Inflammatory macrophage treated with lipopolysaccharide for 1 hour (primary cell): ENCODE measurements around the gene MBNL2.

ENCODE experiments used
- DNase-seq, 2 donors: peaks; one replicate each; pipeline ENCODE4 v3.0.0-alpha.2; 2020 to 2022

MBNL2 gene

DNA sequence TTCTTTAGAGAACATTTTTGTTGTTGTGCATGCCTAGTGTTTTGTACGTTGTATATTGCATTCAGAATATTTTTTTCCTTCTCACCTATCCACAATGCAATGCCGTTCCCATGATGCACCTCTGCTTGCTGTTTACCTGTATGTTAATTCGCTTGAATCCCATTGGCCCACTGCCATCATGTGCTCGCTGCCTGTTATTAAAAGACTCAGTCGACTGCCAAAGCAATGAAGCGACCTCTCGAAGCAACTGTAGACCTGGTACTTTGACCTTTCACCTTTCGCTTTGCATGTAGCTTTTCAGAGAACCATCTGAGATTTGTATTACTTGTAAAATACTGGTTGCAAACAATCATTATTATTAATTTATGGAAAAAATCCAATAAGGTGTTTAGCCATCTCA lies 134.5 kb downstream of the MBNL2 start:
- DNase-seq, result no peak

DNA sequence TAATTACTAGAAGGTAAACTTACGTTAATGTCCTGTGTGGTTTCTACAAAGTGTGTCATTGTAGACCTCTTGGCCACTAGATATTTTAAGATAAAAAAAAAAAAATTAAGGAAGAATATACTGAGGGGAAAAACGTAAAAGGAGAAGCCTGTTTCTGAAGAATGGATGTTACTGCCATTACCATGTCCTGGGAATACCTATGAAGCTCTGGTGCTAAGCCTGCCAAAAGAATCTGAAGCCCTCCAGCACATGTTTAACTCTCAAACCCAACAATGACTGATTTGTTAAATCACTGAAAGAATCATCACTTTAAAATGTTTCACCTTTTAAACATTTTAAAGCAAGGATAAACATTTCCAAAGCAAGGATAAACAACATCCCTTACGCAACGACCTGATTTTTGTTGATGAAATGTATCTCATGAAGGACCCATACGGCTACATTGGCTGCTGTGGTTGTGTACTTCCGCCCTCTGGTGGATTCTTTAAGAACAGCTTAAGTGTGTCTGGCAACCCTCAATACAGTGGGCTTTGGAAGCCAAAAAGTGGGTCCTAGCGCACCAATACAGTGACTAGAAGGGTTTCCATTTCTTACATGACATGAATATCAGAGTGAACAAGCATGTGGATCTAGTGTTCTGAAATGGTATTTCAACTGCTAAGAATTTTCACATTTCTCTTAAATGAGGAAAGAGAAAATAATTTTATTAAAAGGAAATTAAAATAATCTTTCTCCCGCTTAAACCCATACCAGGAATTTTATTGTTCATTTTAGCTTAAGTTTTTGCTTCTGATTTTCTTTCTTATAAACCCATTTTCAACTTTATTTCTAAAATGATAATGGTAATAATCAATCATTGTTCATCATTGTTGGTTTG lies 137.3 kb downstream of the MBNL2 start:
- DNase-seq, result peak; percentile 59 to 81

DNA sequence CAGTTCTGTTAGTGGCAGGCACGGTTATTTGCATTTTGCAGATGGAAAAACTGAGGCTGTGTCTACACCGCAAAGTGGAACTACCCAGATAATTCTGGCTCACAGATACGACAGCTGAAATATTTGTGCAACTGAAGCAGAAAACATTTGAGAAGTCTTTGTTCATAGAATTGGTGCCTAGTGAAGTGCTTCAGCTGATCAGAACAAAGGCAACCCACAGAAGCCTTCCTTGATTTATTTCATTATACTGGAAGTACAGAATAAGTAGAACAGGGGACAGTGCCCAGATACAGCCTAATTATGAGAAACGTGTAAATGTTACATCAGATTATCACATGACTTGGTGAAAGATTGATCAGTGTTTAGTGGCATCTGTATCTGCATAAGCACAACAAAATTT lies 138.5 kb downstream of the MBNL2 start:
- DNase-seq, result no peak

DNA sequence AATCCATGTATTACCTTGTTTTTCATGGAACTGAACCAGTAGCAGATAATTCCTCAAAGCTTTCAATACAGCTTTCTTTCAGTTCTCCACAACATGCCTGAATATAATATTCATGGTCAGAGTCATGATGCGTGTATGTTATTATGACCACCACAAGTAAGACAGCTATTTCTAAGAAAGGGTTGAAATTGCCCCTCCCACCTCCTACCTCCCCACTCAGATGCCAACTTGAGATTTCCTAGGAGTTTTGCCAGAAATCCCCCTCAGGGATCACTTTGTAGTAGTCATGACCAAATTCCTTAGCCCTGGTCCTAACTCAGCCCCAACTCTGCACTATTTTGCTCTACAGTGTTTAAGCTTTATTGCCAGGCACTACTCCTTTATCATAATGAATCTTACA lies 141.9 kb downstream of the MBNL2 start:
- peak in 1 of 2 donors; percentile 29 for DNase-seq

DNA sequence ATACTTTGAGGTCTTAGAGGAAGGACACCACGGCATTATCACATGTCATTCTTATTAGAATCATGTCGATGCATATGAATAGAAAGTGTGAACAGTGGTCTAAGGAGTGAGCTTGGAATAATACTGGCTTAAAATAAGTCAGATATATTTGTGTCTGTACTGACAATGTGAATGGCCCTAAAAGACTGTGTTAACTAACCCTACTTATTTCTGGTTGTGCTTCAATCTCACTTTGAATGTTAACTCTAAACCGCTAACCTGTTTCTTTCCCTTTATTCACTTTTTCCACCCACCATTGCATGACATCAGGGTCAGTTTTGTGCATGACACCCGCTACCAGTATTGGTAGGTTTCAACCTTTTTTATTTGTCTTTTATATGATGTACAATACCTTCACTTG lies 142.7 kb downstream of the MBNL2 start:
- DNase-seq, result no peak

DNA sequence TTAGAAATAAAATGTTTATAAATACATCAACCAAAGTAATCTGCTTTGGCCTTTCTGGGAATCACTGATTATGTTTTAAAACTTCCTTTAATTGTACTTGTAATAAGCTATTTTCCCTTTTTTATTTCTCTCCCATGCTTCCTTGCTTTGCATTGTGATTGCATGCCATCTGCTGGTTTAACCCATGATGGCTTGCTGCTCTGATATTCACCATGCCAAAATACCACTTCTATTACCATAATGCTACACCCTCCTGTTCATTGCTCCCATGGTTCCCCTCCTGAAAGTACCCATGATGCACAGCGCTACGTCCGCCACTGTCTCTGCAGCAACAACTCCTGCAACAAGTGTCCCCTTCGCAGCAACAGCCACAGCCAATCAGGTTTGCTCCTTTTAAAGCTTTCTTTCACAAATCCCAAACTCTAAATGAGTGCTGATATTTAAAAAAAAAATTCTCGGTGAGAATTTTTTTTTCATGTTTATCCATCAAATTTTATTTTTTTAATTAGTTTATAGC lies 144.1 kb downstream of the MBNL2 start:
- no peak for DNase-seq

DNA sequence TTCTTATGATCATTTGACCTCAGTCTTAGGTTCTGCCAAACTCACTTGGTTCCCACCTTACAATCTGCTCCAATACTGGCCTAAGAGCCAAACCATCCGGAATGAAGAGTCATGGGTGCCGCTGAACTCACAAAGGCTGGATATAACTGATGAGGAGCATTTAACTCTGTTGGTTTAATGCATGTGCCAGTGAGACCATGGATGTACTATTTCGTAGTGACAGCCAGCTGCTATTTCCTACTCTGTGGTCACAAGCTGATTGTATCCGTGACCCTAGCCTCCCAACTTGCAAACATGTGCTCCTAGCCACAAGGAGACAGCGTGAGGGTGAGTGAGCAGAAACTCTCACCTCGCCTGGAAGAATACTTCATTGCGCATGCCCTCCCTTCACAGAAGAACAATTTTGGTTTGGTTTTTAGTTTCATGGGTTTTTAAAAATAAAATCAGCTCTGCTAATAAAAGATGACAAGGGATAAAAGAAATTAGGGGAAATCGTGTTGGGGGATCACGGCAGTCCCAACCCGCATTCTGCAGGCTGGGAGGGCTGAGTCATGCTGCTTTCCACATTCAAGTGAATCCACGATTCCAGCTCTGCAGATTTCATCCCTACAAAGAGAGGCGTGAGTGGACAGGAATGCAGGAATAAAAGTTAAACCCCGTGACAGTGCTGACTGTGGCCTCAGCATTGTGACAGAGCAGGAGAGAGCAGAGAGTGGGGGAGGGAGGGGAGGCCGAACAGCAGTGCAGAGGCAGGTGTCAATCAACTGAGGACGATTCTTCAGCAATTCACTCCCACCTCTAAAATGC lies 145.1 kb downstream of the MBNL2 start:
- DNase-seq, result peak; percentile 33 to 73

DNA sequence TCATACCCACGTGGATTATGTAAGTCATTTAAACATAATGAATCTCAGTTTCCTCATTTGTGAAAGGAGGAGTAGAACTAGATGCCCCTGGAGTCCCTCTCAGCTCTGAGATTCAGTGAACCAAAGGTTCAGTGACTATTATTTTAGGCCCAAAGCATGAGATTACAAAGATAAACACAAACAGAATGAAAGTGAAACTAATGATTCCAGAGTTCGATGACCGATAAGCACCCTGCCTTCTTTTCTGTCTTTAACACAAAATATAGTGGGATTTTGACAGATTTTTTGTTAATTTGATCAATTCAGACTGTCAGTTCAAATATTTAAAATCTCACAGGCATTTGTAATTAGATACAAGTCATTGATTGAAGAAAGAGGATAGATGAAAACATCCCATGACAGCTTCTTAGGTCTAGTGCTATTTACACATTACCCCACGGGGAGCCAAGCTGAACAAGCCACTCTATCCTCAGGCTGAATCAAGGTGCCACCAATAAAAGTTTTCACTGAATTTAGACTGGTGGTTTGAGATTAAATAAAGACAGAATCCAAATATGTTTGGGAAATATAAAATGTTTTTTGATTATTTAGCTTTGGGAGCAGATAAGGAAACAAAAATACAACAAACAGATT lies 147.2 kb downstream of the MBNL2 start:
- peak; percentile 24 to 28 for DNase-seq

DNA sequence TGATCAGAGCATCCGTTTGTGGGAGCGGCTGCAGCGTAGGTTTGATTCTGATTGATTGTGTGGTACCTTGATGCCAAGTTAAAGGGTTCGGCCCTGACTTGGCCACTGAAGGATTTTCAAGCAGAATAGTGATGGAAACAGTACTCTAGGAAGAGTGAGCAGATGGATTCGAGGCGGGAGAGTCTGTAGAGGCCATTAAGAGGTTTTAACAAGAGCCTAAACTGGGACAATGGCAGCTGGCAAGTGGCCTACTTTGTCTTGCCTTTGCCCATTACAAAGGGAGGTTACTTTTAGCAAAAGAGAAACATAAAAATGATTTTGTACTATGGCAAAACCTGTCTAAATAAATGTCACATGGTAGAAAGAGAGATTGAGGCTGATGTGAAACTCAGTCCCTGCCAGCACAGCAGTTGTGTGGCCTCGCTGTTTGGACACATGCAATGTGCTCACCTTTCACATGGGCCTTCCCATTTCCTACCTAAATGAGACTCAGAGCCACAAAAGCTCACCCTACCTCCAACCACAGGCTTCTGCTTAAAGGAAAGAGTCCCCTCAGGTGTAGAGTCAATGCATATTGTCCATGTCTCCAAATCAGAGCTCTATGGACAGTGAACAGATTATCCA lies 149.5 kb downstream of the MBNL2 start:
- no peak for DNase-seq

DNA sequence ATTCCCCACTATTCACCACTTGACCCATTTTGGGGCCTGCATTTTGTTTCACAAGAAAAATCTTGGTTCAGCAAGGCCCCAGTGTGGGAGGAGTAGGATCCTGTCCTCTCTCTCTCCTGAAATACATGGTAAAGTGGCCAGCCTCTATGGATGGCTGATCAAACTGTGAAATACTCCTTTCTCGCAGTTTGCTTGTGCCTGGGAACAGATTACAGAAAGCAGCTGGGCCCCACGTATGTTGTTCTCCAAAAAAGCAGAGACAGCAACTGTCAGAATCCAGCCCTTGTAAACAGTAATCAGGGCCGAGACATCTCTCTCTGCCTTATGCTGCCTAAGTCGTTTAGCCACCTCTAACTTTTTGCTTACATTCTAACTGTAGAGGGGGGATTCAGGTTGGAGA lies 150.8 kb downstream of the MBNL2 start:
- no peak for DNase-seq

DNA sequence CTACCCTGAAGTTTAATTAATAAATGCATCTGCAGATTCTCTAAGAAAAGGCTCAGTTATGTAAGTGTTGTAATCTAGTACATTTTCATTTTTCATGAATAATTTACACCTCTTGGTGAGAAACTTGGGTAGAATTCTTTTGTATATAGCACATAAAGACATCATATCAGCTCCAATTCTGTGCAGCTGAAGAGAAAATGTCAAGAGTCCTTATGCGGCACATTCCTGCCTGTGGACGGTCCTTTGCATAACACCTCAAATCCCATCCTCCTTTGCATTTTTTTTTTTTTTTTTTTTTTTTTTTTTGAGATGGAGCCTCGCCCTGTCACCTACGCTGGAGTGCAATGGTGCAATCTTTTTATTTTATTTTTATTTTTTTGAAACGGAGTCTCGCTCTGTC lies 151.7 kb downstream of the MBNL2 start:
- DNase-seq, result no peak

DNA sequence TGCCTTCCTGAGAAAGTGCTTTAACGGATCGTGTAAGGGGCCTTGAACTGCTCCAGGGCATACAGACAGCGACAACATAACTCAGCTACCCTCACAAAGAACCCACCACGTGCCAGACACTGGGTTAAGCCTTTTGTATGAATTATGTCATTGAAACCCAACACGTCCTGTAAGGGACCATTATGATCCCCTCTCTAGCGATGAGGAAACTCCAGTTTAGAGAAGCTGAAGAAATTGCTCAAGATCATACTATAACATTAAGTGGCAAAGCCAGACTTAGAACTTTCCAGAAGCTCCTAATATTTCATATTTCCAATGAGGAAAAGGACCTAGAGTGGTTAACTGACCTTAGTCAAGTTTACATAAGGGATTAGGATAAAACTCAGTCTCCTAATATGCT lies 154.8 kb downstream of the MBNL2 start:
- peak; percentile 35 to 36 for DNase-seq

DNA sequence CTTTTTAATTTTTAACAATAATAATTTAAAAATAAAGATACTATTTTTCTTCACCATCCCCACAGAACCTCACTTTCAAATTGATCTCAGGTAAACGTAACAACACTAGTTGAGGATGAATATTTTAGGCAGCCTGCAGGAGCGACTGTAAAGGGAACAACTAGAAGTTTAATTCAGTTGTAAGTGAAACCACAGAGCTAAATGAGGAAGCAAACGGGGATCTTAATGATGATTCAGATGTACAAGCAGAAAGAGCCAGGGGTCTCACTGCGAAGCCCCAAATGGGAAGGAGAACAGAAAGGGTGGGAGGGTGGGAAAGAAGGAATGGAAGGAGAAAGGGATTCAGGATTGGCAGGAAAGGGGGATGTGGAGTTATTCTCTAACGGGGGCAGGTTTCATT lies 157.3 kb downstream of the MBNL2 start:
- DNase-seq, result peak in 1 of 2 donors; percentile 41

DNA sequence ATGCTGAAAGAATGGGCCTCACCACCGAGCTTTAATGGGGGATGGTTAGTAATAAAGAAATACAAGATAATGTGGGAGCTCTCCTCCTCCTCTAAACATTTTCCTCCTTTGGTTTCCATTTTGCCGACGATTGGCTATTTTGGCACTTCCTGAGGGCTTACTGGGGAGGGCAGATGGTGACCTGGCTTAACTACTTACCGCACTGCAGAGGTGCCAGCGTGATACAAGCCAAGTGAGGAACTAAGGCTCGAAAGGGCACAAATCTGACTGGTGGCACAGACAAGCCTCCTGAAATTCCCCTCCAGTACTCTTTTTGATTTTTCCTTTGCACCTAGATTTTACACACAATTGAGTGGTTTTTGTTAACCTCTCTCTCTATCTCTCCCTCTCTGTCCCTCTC lies 158.6 kb downstream of the MBNL2 start:
- no peak for DNase-seq

DNA sequence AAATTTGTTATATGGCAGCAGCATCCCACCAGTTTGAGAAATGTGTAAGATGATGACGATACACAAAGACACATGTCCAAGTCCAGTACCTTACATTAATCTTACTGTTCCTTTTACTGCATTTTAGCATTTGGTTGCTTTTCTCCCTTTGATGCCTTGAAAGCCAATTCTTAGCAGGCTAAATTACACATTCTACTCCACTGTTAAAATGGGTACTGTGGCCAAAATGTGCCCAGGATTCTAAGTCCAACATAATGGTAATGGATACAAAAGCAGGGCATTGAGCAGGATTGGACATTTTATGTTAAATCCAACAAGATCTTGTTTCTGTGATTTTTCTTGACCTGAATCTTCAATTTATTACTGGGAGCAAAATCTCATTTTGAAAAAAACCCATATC lies 159.1 kb downstream of the MBNL2 start:
- DNase-seq, result no peak

DNA sequence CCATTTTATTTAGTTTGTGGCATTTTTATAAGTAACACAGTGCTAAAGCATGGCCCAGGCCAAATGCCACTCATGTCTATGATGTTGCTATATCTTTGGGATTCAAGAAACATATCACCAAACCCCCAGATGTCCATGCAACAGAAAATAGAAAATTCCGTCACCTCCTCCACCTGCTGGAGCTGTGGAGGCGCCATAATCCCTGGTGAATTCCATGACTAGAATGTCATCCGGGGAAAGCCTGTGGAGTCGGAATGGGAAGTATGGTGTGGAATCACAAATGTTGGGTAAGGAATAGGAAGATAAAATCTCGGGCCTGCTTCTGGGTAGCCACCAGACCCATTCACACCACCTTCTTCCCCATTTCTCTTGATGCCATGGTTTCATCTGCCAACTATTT lies 160.1 kb downstream of the MBNL2 start:
- no peak for DNase-seq

DNA sequence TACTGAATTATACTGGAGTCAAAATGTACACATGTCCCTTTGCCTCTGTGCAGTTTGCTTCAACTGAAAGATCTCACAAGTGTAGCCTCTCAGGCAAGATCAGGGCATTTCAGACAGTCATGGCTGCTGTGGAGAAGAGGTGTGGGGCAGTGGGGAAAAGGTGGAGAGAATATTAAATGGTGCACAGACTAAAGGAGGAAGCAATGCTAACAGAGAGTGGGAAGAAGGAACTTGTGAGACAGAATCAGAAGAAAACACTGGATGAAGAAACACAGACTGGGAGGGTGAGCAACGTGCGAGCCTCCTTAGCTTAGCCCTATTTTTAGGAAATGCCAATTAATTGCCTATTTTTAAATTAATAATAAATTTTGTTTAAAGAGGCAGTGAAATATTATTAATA lies 162.2 kb downstream of the MBNL2 start:
- peak; percentile 74 to 84 for DNase-seq

DNA sequence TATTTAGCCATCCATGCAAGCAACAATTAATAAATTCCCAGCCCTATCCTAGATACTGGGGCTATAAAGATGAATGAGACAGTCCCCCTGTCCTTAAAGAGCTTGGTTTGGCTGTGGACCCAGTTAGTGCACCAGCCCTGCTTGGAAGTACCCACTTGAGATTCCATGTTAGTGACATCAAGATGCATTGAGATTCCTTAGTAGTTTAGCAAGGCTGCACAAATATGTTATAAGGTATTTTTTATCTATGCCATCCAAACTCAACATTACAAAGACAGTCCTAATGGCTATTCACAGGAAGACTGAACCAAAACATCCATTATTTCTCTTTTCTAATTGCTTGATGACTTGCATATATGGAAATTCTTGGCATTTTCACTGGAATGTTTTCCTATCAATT lies 163.0 kb downstream of the MBNL2 start:
- DNase-seq, result no peak

DNA sequence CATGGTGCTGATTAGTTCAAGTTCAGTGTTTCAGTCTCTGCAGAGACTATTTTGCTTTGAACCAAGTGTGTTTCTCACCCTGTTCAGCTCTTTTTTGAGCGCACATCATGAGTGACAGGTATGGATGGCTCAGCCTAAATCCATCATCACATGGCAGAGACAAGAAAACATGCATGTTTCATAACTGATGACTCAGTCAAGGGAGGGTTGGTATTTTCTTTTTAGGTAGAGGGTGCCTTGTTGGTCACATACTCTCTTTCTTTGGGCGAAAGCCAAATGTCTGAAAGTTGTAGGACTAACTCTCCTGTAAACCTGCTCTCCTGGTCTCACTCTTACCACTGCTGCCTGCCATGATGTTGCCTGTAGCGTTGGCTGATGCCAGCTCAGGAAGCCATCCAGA lies 163.7 kb downstream of the MBNL2 start:
- DNase-seq, result peak; percentile 12 to 39

DNA sequence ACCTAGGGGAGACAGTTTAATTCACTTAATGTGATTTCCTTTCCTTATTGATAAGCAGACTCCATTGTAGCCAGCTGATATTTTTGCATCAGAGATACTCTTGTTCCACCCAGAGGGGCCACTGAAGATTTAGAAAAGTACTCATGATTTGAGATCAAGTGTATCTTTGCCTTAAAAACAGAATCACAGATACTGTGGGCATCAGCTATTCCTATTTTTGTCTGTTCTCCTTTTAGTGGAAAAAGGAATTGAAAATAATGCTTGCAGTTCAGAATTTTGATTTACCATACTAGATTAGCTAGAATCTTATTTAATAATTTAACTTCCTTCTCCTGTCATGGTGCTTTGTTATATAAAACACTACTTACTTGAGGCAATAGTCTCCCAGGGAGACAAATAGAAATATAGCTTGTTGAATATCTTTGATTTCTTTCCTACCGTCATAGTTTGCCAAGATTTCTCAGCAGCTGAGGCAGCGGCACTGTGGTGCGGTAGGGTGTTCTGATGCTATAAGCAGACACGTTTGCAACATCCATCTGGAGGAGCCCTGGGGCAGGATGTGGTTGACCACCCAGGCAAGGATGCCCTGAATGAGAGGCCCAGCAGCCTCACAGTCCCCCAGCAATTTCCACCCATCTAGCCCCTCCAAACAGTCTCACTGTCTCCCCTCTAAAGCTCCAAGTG lies 164.8 kb downstream of the MBNL2 start:
- DNase-seq, result peak; percentile 20 to 33

DNA sequence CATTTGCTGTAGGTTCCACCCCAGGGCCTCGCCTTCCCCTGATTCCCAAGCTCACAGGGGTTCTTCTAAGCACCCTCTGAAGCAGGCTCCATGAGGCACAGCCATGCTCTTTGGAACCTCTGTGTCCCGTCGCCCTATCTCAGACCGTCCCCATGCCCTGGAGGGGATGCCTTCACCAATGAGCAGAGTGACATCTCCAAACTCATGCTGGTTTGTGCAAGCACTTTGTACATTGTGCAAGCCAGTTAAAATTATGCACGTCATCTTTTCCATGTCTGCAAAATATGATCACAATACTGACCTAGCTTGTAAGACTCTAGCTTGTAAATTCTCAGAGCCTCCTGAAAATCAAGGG lies 165.3 kb downstream of the MBNL2 start:
- DNase-seq, result peak; percentile 65 to 71

DNA sequence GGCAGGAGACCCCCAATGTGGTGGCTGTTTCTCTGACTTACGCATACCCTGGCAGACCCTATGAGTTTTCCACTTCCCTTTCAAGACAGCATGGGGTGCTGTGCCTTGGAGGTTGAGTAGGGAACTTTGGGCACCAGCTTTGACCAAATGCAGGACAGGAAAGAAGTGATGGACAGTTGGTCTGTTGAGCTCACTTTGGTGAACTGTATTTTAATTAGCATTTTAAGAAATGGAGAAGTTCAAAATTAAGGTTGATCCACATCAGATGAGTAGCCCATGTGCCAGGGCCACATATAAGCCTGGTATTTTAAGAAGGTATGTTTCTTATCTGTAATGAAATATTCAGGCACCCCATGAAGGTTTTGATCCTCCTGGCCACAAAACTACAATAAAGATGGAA lies 165.8 kb downstream of the MBNL2 start:
- DNase-seq, result no peak
